K562 (cell line): ENCODE measurements around the gene GNAI2. TPM values are rescaled to one million over a fixed set of nuclear protein-coding genes. Genes with fewer than 3 reads are reported as not detected.
A peak's percentile ranks its signal among the peaks of the same experiment; 100 is the strongest.

Source experiments
- ATAC-seq: fragments of 200-7000 bp; cut with Tn5 transposase; 3 replicates; pipeline ENCODE4 v1.9.1; 2020; ENCODE audit warnings: moderate library complexity
- BruUV-seq: library from RNA; stranded (reverse); fragments of 400-500 nt; replicated peaks from 2 replicates; lab custom pipeline; 2021; lab: Mats Ljungman, UMichigan
- CTCF ChIA-PET: fragments of 300-600 bp; formaldehyde crosslinking; extraction: SDS; loops from one replicate; lab custom pipeline; 2021; ENCODE audit warnings: low intra/inter-chr PET ratio; lab: Yijun Ruan, JAX
- POLR2A ChIA-PET: fragments of 300-600, 350-650 bp; sonication (Branson Sonifier 250); formaldehyde crosslinking; extraction: SDS; loops from one replicate; lab custom pipeline; 2021; ENCODE audit warnings: antibody characterized with exemption, inconsistent platforms; lab: Yijun Ruan, JAX
- DNase-seq, 4 experiments: peaks; one replicate each; pipeline versions ENCODE4 v3.0.0 to v3.0.0-alpha.2; 2011 to 2018; ENCODE audit warnings: low spot score in 3 of 4, mixed read lengths in 3 of 4; ENCODE audit errors: extremely low read depth in 1 of 4
- FAIRE-seq: peaks from 2 replicates; lab custom pipeline; 2011; peaks lifted over from hg19 to GRCh38; lab: Jason Lieb, UNC
- H2AFZ ChIP-seq: 2 replicates; pipeline ENCODE4 v1.6.0; 2011; ENCODE audit warnings: low read depth, low read length, control low read depth, inconsistent platforms
- H3K27ac ChIP-seq: fragments of 200-600 bp; 3 replicates; pipeline ENCODE4 v1.8.0; 2011; ENCODE audit warnings: low read depth, mild to moderate bottlenecking, control low read depth, inconsistent platforms, low read length, moderate library complexity, mixed read lengths; ENCODE audit errors: extremely low read depth
- H3K27me3 ChIP-seq, 2 experiments: fragments of 300-600 bp in 1 of 2; 2 replicates in 1 of 2; 3 replicates in 1 of 2; pipeline versions ENCODE4 v1.6.0 to v1.8.0; 2011; ENCODE audit warnings: inconsistent platforms in 2 of 2, low read length in 2 of 2, mild to moderate bottlenecking in 1 of 2, mixed read lengths in 1 of 2, moderate library complexity in 1 of 2; ENCODE audit not compliant: control insufficient read depth in 2 of 2, insufficient read depth in 2 of 2
- H3K36me3 ChIP-seq: fragments of 300-600 bp; 3 replicates; pipeline ENCODE4 v1.8.0; 2011; ENCODE audit warnings: mild to moderate bottlenecking, low read length, inconsistent platforms; ENCODE audit not compliant: control insufficient read depth, insufficient read depth
- H3K4me1 ChIP-seq, 2 experiments: fragments of 200-600 bp in 1 of 2; replicated peaks in 1 of 2; 2 replicates in 1 of 2; 3 replicates in 1 of 2; pipeline versions ENCODE4 v1.5.1 to v1.8.0; 2011; ENCODE audit warnings: inconsistent platforms in 2 of 2, low read length in 2 of 2, mild to moderate bottlenecking in 1 of 2, mixed read lengths in 1 of 2, moderate library complexity in 1 of 2; ENCODE audit not compliant: control insufficient read depth in 2 of 2, insufficient read depth in 2 of 2
- H3K4me2 ChIP-seq: 2 replicates; pipeline ENCODE4 v1.6.1; 2011; ENCODE audit warnings: low read length, control low read depth, inconsistent platforms, mixed read lengths; ENCODE audit not compliant: insufficient read depth
- H3K4me3 ChIP-seq: fragments of 200-600 bp; sonication (generic), shearing (Covaris generic); 2 replicates; pipeline ENCODE4 v1.5.1; 2016; ENCODE audit warnings: control low read depth, inconsistent platforms
- H3K79me2 ChIP-seq: fragments of 200-600 bp; 3 replicates; pipeline ENCODE4 v1.8.0; 2011; ENCODE audit warnings: low read length, inconsistent platforms; ENCODE audit not compliant: control insufficient read depth, insufficient read depth
- H3K9ac ChIP-seq, 2 experiments: 2 replicates each; pipeline versions ENCODE4 v1.6.0 to v1.6.1; 2011; ENCODE audit warnings: low read depth in 2 of 2, low read length in 2 of 2, control low read depth in 1 of 2, inconsistent platforms in 1 of 2, mild to moderate bottlenecking in 1 of 2, mixed read lengths in 1 of 2; ENCODE audit not compliant: insufficient read depth in 1 of 2
- H3K9me1 ChIP-seq: one replicate; pipeline ENCODE4 v1.6.0; 2011; ENCODE audit warnings: inconsistent platforms, mild to moderate bottlenecking, low read length, moderate library complexity; ENCODE audit not compliant: control insufficient read depth, insufficient read depth
- H3K9me3 ChIP-seq: replicated peaks from 2 replicates; pipeline ENCODE4 v1.5.1; 2011; ENCODE audit warnings: low read depth, low read length, inconsistent platforms; ENCODE audit not compliant: control insufficient read depth, insufficient read depth
- H4K20me1 ChIP-seq: replicated peaks from 2 replicates; pipeline ENCODE4 v1.6.1; 2011; ENCODE audit warnings: low read length, inconsistent platforms, mixed read lengths; ENCODE audit not compliant: control insufficient read depth, insufficient read depth
- POLR2A ChIP-seq: fragments of 450-650 bp; conservative IDR thresholded peaks from 2 replicates; pipeline ENCODE4 v1.6.1; 2016
- POLR2G ChIP-seq: fragments of 200-400 bp; formaldehyde crosslinking; IDR thresholded peaks from 2 replicates; pipeline ENCODE4 v1.6.1; 2017; ENCODE audit warnings: low read depth, mild to moderate bottlenecking, antibody characterized with exemption, low read length, moderate library complexity
- PREB ChIP-seq: sonication (generic); formaldehyde crosslinking; IDR thresholded peaks from 2 replicates; pipeline ENCODE4 v1.8.1; 2023; ENCODE audit warnings: mild to moderate bottlenecking, missing genetic modification reagents
- TFAP4 ChIP-seq: sonication (generic); formaldehyde crosslinking; IDR thresholded peaks from 2 replicates; pipeline ENCODE4 v1.8.0; 2022; ENCODE audit warnings: missing genetic modification reagents, mild to moderate bottlenecking, moderate library complexity, borderline replicate concordance
- VEZF1 ChIP-seq: fragments of 200-800 bp; sonication (Bioruptor generic); IDR thresholded peaks from 2 replicates; pipeline ENCODE4 v1.6.1; 2017; ENCODE audit warnings: missing genetic modification characterization, missing compliant biosample characterization
- ZFP91 ChIP-seq: sonication (generic); formaldehyde crosslinking; IDR thresholded peaks from 2 replicates; pipeline ENCODE4 v1.8.0; 2022; ENCODE audit warnings: mild to moderate bottlenecking, missing genetic modification reagents
- ZNF57 ChIP-seq: fragments of 450-650 bp; formaldehyde crosslinking; IDR thresholded peaks from 2 replicates; pipeline ENCODE4 v1.4.0; 2020; ENCODE audit warnings: mild to moderate bottlenecking, moderate library complexity
- WGBS: fragments of 100-300 bp; shearing (Covaris generic); methylation state at CpG from one replicate; pipeline ENCODE4 v1.1.6; 2016; ENCODE audit warnings: low coverage, mixed read lengths; ENCODE audit not compliant: insufficient coverage; ENCODE audit errors: missing lambda C conversion rate; 5-methylcytosine and 5-hydroxymethylcytosine counted together
- in situ Hi-C: fragments of 300-500 bp; cut with MboI; formaldehyde crosslinking; loops from 4 replicates; pipeline ENCODE4 v1.15.0; 2018; ENCODE audit warnings: inconsistent platforms, mixed read lengths
- intact Hi-C: fragments of 100-400 bp; cut with micrococcal nuclease; formaldehyde crosslinking; loops from 2 replicates; pipeline ENCODE4 v1.14.2; 2022
- polyA plus RNA-seq, 8 experiments: library from polyadenylated mRNA; depleted of rRNA in 4 of 8; stranded (reverse) in 5 of 8; unstranded in 3 of 8; fragments of >200 nt; fragmentation: Nextera tagmentation in 2 of 8; fragmentation: Illumina TruSeq in 1 of 8; extraction: Ambion mirVana in 2 of 8; extraction: Trizol in 1 of 8; gene quantifications; 2 replicates each; pipeline versions ENCODE4 v1.2.1 to v1.2.3, GENCODE V29; 2011 to 2014; ENCODE audit warnings: inconsistent platforms in 1 of 8, missing spikeins in 1 of 8
- total RNA-seq, 7 experiments: library from RNA; depleted of rRNA in 6 of 7; stranded (reverse); fragments of >200 nt in 6 of 7; fragmentation: Illumina TruSeq in 2 of 7; extraction: Trizol in 2 of 7; gene quantifications; 2 replicates each; pipeline versions ENCODE4 v1.2.1 to v1.2.3, GENCODE V29; 2011 to 2021; ENCODE audit warnings: low replicate concordance in 1 of 7

The GNAI2 gene
- total and polyA plus RNA-seq, 9 of the 15 experiments (the other 6 are each of a cell fraction or from before 2014, with no cell fraction given): 1.1 to 72.2 (median 42.7) TPM

- POLR2A ChIA-PET: interaction anchor here (0.5 to 0.9 kb wide), 4 partner anchors 13 to 301 kb away, joined by 3 to 7 read pairs (median 4); partner anchors contain the start of gene IFRD2
- Histone ChIP-seq H3K4me3 (no peak overlapping the region), H3K4me1 (peaks cover 3 to 54% of the 10 kb centered on the region in 2 experiments; a peak in 4 of 5 replicates)
Observed at GRCh38 chr3:50267280-50267913, 31.4 kb downstream of the GNAI2 start.

More at GRCh38 chr3:50267280-50267913, 31.4 kb downstream of the GNAI2 start:
- no peaks in the 10 kb centered on the region for H3K79me2 ChIP-seq
- DNase-seq (peak in 2 of 4 experiments; percentile 46 to 47), FAIRE-seq (no peak), ATAC-seq (peak; percentile 36)
- no peak overlapping the region for H3K27ac ChIP-seq
- WGBS: 4% methylated on average over 5 of the region's 22 CpGs
- intact Hi-C loops (no loop called here), in situ Hi-C loops (no loop called here)
- no peaks in the 10 kb centered on the region for H3K27me3 ChIP-seq
- CTCF ChIA-PET: interaction anchor here (1.5 kb wide), 1 partner anchor 40 kb away, joined by 3 read pairs; no protein-coding TSS in a partner anchor
- peak overlapping the region in 1 of 2 experiments; percentile 81; a peak in 2 of 4 replicates for H3K9ac ChIP-seq
- no peaks in the 10 kb centered on the region for H3K9me3 ChIP-seq
- peak overlapping the region; percentile 46; the same call in 1 of the 2 replicates for H3K4me2 ChIP-seq
- no peaks in the 10 kb centered on the region for H3K36me3 ChIP-seq
- no peaks in the 10 kb centered on the region; the same call in 1 of the 2 replicates for H4K20me1 ChIP-seq
- no peak overlapping the region for H2AFZ ChIP-seq
- no TSS peak for BruUV-seq
- TF ChIP-seq ZNF57 (CRISPR knock-in tag) (no peak), ZFP91 (peak; percentile 89), VEZF1 (CRISPR knock-in tag) (peak; percentile 30; the same call in 1 of the 2 replicates), TFAP4 (CRISPR knock-in tag) (peak; percentile 71; the same call in 1 of the 2 replicates), PREB (no peak), POLR2G (peak; percentile 37), POLR2A (no peak)
- no peaks in the 10 kb centered on the region for H3K9me1 ChIP-seq
